Measurements from ENCODE around the gene SLC5A10.

DNA sequence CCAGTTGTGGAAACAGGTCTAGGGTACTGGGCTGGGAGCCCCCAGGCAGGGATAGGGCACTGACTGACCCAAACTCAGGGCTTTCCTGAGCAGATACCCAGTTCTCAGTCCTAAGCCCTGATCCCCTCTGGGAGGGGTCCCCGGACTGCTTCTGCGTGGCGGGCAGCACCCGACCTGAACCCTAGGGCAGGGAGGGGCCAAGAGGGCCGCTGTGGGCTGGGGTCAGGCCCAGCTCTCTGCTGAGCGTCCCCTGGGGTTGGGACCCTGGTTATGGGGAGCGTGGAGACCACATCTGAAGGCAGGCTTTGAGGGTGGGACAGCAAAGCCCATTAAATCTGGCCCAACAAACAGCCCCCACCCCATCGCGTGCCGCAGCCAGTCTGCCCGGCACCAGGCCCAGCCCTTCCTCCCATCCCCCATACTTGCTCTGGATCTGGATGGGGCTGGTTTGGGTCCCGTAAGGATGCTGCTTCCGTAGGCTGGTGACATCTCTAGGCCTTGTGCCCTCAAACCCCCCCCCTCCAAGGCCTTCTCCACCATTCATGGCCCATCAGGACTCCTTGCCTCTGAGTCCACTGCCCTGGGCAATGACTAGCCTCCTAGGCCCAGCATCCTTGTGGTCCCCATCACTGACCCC is 53.3 kb downstream of the SLC5A10 start:
- TF ChIP-seq GATA2 (IDR thresholded peaks at IDR 0.05; ENCODE audit: low read depth, low read length) = no peak
- no peak for TF ChIP-seq GATA3 (IDR thresholded peaks at IDR 0.05; ENCODE audit: low read depth, low read length)
